ENCODE results near the gene COL4A1.

- no peak for TF ChIP-seq CTCF (IDR thresholded peaks at IDR 0.05)
- TF ChIP-seq POLR2A (IDR thresholded peaks at IDR 0.05): no peak
Observed at GRCh38 chr13:110128546-110128945, 178.4 kb downstream of the COL4A1 start.
